ENCODE results near the gene HHLA2.
A peak's percentile ranks its signal among the peaks of the same experiment; 100 is the strongest.
"Not testable (repeated sequence)": the region's sequence is repeated elsewhere in the genome, so short reads cannot be mapped to it uniquely, and the experiment has no call there.

Gene HHLA2

DNA sequence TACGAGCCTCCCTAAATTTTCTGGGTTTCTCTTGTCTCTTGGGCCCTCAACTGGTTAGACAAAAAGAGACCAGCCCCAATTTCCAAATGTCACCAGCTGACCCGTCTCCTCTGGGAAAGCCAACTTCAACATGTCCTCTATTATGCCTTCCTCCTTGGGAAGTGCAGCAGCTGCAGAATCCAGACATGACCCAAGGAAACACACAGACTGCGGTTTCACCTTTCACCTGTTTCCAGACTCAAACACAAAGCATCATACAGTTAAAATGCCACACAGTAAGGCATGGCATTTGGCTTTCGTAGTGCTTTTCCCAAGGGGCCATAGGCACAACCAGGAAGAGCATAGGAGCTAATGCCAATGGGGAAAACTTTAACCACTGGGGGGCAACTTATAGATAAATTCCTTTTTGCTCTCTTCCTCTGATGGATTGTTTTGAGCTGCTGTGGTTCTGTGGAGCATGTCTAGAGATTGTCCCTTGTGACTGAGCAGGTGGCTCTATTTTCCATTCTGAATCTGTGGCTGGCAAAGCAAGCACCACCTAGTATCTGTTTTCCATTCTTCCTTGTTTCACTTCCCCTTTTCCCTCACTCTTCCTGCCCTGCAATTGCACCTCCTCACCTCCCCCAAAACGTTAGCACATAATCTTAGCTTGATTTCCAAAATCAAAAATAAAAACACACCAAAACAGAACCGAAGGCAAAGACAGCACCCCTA, 49.3 kb downstream of the HHLA2 start:
- no peak for DNase-seq

DNA sequence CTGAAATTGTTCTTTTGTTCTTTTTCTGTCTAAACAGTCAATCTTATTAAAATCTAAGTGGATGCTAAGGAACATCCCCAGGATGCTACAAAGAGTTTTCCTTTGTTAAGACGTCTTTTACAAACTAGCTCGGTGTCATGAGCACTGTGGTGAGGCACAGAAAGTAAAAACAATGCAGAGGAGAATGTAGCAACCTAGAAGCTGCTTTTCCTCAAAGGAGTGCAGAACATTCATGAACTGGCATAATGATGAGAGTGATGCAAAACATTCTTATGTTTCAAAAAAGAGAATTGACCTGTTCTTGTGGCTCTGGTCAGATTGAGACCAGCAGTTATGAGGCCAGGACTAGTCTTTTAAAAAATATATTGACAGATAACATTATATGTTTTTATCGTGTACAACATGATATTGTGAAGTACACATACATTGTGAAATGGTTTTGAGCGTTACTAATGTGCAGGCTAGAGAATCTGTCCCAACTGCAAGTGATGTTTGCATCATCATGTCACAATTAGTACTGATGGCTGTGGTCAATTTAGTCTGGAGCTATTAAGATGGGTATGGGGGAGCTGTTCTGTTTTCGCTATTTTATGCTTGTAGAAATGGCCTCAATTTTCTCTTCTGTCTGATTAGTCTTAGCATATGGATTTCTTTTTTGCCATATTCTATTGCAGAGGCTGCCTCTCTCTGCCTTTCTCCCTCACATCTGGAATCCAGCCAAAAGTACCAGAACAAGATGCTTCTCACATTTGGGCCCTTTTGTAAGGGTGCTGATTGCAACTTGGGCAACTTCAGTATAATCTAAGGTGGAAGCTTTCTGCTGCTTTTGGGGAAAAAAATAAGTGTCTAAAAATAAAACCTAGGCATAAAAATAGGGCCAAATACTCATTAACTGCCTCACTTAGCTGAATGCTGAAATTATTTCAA, 50.2 kb downstream of the HHLA2 start:
- no peak for DNase-seq

DNA sequence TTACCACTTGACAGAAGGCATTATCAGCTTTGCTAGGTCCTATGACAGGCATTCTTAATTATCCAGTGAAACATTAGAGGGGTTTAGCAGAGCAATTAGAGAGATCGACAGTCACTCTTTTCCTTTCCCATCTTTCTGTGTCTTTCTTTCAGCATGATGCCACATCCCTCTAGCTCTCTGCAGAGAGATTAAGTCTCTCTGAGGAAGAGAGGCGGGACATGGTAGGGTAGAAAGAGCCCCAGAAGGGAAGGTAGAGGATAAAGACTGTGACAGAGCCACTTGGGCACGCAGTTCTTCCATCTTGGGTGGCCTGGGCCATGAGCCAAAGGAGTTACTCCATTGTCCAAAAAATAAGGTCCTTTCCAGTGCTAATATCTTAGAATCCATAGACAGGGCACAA, 55.8 kb downstream of the HHLA2 start:
- DNase-seq = no peak

DNA sequence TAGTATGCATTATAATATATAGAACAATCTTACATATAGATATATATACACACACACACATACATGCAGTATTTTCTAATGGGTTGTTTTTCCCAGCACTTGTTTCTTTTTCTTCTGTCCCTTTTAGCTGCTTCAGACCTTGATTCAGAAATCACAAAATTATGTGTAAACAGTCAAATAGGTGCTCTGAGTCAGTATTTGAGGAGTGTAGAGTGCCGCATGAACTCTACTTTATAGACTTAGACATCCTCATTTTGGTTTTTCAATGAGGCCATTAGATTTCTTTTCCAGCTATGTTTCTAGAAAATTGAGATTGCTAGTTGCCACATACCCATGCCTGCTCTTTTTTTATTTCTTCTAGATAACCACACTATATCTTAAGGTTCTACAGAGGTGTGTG, 58.2 kb downstream of the HHLA2 start:
- DNase-seq = no peak

DNA sequence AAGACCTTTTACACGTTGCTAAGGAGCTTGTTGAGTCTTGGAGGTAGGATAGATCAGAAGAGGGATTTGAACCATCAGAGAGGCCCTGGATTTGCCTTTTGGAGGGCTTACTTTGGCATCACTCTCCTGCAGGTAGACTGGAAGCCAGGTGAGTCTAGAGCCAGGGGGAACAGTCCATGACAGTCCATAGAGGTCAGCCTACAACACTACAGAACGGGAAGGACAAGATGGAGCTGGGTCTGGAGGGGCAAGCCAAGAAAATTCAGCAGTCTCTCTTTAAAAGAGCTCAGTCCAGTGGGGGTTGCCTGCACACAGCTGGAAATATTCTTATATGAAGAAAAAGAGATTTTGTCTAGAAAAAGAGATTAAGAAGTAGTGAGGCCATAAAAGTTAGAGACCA, 60.7 kb downstream of the HHLA2 start:
- no peak for DNase-seq

DNA sequence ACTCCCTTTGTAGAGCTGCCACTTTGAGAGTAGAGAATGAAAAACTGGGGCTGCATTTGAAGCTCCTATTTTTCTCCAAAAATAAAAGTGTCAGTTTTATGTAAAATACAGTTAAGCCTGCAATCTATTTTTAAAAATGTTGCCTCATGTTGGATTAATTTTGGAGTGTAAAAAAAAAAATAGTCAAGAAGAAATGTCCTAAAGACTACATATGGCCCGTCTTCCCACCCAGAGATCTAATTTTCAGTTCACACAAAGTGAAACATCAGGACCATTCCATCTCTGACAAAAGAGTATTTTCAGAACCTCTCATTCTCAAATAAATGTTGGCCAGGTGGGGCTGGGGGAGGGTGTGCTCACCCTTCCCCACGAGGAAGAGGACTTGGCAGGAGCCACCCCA, 62.7 kb downstream of the HHLA2 start:
- DNase-seq = no peak

DNA sequence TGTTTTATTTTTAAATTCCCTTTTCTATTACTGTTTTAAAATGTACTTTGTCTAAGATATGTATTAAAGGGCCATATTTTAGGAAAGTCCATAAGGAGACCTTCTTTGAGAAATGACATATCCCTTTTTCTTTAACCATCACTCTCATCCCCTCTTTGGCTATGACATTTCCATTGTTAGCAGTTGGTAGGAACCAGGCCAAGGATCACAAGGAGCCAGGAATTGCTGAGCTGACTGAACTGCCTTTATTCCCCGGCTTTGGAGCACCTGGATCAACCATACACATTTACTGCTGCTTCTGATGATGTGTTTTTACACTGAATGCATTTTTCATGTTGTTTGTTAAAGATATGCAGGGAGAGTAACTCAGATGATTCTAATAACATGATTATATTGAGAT, 79.7 kb downstream of the HHLA2 start:
- no peak for DNase-seq

DNA sequence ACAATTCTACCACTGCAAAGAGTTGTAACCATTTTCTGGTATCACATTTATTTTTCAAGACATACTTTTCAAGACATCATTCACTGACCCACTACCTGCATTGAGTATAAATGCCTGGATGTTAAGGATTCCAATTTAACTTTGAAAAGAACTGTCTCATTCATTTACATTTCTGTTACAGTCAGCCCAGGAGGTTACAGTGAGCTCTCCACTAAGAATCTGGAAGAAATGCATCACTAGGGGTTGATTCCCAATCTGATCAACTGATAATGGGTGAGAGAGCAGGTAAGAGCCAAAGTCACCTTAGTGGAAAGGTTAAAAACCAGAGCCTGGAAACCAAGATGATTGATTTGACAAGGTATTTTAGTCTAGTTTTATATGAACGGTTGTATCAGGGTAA, 81.0 kb downstream of the HHLA2 start:
- DNase-seq = no peak

DNA sequence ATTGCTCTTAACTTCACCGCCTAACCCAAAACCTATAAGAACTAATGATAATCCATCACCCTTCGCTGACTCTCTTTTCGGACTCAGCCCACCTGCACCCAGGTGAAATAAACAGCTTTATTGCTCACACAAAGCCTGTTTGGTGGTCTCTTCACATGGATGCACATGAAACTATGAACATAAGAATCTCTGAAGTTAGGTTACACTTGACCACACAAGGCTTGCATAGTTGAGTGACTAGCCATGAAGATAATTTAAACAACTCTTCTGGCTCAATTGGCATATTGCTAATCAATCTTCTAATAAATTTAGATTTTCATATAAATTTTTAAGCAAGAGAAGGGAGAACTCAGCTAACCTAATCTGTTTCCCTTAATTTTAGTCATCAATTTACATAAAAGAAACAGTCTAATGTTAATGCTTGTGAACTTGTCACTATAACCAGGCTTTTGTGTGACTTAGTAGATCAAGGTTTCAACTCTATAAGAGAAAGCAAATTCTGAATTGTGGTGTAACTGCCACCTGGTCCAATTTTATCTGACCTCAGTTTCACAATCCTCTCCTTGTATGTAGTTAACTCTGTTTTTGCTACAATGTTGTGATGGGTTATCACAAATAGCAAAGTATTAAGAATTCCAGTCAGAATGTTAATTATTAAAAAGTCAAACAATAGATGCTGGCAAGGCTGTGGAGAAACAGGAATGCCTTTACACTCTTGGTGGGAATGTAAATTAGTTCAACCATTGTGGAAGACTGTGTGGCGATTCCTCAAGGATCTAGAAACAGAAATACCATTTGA, 82.0 kb downstream of the HHLA2 start:
- no peak for DNase-seq

DNA sequence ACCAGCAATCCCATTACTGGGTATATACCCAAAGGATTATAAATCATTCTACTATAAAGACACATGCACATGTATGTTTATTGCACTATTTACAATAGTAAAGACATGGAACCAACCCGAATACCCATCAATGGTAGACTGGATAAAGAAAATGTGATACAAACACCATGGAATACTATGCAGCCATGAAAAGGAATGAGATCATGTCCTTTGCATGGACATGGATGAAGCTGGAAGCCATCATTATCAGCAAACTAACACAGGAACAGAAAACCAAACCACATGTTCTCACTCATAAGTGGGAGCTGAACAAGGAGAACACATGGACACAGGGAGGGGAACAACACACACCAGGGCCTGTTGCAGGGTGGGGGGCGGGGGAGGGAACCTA, 82.6 kb downstream of the HHLA2 start:
- not testable (repeated sequence) for DNase-seq

DNA sequence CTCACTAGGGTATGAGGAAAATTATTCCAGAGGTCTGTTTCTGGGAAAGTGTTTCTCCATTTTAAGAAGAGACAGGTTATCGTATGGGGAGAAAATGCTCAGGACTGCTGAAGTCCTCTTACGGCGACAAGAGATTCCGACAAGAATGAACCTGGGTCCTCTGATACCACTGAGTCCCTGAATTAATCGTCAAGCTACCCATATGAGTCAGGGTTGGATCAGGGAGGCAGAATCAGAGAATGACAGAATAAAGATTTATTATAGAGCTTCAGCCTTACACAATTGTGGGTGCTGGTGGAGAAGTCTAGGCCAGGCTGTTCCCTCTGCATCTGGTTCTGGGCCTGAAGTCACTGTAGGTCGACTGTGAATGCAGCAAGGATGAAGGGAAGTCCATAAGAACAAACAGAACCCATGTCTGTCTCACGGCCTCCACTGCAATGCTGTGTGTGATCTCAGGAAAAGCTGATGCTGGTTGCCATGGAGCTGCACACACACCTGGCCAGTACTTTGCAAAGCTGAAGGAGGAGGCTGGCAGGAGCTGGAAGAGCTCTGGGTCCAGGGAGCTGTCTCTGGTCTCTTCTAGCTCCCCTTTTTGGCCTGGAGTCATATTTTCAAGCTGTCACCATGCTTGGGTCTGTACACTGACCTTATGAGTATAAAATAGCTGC, 83.9 kb downstream of the HHLA2 start:
- DNase-seq = peak; percentile 12

DNA sequence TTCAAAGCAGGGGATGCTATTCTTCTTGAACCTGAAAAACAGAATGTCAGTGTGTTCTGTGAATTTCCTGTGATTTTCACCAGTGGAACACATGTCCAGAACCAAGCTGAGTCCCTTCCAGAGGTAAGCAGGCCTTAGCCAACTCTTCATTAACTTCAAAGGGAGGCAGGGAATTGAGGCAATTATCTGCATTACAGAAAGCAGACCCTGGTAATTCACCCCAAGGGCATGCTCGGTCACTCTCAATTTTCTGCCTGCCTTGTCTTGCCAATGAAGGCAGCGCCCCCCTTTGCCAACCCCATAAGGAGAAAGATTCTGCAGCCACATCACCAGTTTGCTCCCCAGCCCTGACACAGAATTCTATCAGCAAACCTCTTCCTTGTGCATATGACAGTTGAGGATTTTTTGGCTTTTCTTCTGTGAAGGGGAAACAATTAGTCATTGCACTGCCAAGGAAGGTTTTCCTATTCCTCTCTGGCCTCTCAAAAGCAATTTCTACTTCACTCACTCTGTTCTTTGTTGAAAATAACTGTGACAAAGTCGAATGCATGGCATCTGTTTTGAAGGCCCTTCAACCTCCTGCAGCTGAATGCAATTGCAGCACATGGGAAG, 85.3 kb downstream of the HHLA2 start:
- no peak for DNase-seq

DNA sequence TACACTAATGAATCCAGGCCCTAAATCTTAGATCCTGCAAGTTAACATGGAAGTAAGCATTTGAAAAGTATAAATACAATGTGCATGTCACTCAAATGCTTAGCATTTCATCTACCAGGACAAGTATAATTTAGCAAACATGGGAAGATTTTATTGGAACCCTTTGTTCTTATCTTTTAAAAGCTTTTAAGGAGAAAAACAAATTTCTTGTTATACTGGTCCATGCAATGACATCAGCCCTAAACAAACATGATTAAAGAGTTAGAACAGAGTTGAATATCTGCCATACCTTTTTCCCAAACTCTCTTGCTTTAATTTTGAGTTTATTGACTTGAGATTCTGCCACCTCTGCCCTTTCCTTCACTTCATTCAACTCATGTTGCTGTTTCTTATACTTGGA, 87.0 kb downstream of the HHLA2 start:
- DNase-seq = no peak

DNA sequence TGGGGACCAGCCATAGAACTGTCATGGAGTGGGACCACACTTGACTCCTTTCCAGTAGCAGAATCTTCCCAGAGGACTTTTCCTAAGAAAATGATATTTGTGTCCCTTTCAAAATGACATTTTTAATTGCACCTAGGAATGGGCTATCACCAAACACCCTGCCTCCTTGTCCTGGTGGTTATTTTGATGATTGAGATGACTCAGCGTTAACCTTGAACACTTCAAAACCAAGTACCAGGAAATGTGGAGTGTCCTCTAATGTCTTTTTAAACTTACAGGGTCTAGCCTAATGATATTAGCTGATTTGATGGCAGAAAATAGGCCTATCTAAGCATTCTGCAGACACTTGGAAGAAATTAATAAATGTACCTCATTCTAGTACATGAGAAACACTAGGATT, 90.7 kb downstream of the HHLA2 start:
- no peak for DNase-seq

DNA sequence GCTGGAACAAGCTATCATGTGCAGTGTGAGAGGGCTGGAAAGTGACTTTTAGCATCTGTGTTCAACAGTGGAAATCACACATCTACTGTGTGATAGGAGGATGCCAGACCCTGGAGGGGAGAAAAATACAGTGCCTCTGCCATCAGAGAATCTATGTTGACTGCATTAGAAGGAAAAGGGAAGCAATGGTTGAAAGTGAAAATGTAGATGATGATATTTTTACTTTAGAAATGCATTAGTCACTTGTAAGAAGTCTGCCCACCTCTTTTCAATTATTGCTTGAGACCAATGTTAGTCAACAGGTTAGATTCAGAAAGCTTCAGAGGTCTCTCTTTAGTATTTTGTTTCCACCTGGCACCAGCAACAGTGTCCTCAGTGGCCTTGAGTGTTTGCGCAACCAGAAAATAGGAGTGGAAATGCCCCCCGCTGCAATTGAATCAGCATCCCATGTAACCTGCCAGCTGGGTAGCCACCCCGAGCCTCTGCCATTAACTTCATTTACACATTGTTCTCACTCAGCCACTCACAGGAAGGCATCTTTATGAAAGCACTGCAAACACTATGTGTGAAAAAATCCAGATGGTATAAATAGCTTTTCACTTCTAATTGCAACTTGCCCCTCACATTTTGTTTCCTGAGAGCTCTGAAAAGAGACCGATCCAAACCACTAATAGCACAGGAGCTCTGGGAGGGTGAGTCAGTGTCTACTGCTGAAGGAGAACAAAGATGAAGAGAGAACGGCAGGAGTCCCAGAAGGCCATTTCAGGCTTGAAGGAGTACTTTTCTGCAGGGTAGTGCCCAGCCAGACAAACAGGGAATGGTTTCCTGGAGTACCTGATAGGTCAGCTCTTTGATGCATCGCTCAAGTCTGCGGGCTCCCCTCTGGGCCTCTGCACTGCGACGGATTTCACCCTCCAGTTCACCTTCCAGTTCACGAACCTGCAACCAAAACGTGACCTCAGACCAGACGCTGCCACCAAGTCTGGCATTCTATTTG, 92.1 kb downstream of the HHLA2 start:
- DNase-seq = peak; percentile 46

DNA sequence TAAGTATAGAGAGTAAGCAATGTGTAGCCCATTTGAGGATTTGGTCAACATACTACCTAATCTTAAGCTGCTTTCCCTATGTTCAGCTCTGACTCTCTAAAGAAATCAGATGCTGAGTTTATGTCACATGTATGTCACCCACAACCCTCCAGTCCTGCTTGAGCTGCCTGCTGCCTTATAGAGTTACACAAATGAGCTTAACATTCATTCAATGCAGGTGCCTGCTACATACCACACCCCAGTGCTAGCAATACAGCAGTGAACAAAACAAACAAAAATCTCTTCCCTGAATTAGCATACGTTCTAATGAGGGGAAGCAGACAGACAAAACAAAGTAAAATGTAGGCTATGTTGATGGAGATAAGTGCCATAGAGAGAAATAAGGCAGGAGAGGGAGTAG, 93.0 kb downstream of the HHLA2 start:
- no peak for DNase-seq

DNA sequence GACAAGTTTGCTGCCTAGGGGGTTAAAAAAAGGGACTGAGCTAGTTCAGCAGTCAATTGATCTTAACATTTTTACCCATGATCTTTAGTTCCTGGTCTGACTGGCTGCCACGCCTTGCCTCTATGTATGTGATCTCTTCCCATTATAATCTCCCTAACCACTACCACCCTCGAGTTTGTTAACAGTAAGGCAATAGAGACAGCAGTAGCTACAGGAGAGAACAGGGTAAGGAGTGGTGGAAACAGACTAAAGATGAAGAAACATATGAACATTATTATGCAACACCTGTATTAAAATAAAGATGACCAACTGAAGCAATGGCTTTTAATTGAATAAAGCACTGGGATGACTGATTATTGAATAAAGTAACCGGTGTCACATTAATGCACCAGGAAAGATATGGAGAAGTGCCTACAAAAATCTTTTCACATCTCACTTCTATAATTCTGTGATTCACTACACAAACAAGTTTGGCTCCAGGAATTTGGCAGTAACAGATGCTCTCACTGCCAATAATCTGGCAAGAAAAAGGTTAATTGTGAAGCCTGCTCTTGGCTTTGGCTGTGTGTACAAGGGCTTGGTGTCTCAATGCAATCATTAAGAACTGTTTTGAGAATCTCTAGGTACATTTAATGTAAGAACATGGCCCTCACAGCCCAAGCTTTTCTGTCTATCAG, 95.7 kb downstream of the HHLA2 start:
- DNase-seq = no peak

DNA sequence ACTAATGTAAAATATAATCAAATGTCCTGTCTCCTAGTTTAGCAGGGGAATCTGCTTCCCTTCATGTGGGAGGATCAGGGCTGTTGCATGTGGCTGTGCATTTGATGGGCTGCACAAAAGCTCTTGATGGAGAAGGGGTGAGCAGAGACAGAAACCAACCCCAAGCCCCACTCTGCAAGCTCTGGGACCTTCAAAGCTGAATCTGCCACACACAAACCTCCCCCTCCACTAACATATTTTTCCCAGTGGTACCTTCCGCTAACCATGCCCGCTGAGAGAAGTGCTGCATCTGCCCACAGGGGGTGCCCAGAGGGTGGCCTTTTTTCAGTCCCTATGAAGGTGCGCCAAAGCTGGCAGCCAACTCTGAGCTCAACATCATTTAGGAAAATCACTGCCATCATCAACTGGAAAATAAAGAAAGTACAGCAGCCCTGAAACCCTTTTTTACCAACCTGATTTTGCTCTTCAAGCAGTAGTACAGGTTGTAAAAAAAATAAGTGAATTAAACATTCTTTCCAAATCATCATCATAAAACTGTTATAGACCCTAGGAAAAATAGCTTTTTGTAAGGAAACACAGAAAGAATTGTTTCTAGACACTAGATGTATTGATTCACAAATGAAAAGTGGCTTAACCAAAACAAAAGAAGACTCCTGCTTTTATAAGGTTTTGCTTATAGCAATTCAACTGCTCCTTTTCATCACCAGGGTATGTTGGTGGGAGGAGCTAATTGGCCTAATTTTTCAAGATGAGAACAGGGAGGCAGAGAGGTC, 97.0 kb downstream of the HHLA2 start:
- DNase-seq = no peak

DNA sequence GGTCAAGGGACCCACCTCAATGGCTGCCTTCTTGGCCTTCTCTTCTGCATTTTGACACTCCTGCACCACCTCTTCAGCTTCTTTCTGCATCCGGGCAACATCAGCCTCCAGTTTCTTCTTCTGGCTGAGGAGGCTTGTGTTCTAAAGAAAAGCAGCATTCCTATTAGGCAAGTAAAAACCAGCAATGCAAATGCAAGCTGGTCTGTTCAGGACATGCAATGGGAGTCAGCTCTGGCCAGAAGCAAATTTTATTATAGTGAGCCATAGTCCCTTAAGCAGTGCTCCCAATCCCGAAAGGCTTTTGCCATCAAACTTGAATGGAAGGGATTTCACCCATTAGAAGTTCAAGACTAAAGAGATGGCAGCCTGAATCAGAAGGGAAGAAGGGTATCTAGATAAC, 97.7 kb downstream of the HHLA2 start:
- DNase-seq = no peak

DNA sequence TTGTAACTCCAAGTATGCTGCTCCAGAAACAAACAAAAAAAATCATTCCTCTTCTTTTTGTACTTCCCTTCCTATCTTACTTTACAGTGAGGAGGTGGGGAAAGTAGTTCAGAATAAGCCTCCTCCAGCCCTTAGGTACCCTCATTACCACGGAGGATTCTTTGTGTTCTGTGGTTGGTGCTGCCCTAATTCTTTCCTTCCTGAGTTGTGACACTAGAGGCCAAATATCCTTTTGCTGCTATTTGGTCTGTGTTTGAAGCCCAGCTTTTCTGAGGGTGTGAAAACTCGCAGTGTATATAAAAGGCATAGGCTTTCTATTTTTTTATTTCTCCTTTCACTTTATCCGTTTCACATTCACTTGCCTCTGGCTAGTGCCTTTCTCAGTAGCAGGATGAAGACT, 98.2 kb downstream of the HHLA2 start:
- no peak for DNase-seq
